GM12878 (cell line): ENCODE measurements around the gene CSMD2. TPM values are rescaled to one million over a fixed set of nuclear protein-coding genes. Genes with fewer than 3 reads are reported as not detected.

Experiments
- ATAC-seq: fragments of 200-7000 bp; cut with Tn5 transposase; 3 replicates; pipeline ENCODE4 v1.9.1; 2020; ENCODE audit warnings: mild to moderate bottlenecking, moderate library complexity
- BruUV-seq: library from RNA; stranded (reverse); fragments of 400-500 nt; replicated peaks from 2 replicates; lab custom pipeline; 2021; lab: Mats Ljungman, UMichigan
- CTCF ChIA-PET: fragments of 300-600 bp; sonication (Branson Sonifier 250); formaldehyde crosslinking; extraction: SDS; loops from one replicate; lab custom pipeline; 2021; ENCODE audit warnings: inconsistent platforms; lab: Yijun Ruan, JAX
- POLR2A ChIA-PET: fragments of 350-600 bp; formaldehyde crosslinking; extraction: SDS; loops from one replicate; lab custom pipeline; 2021; ENCODE audit warnings: inconsistent platforms; lab: Charles Lee
- RAD21 ChIA-PET: fragments of 300-600 bp; sonication (Branson Sonifier 250); formaldehyde crosslinking; loops from one replicate; lab custom pipeline; 2023; ENCODE audit warnings: antibody characterized with exemption; ENCODE audit not compliant: unreplicated experiment; lab: Charles Lee
- SMC1A ChIA-PET: fragments of 300-600 bp; sonication (Branson Sonifier 250); formaldehyde crosslinking; loops from one replicate; lab custom pipeline; 2023; ENCODE audit not compliant: unreplicated experiment, uncharacterized antibody; lab: Charles Lee
- DNase-seq: peaks from one replicate; pipeline ENCODE4 v3.0.0-alpha.2; 2011; ENCODE audit warnings: low read depth, low spot score
- FAIRE-seq: peaks from 3 replicates; lab custom pipeline; 2011; peaks lifted over from hg19 to GRCh38; lab: Jason Lieb, UNC
- H2AFZ ChIP-seq: 2 replicates; pipeline ENCODE4 v1.6.0; 2011; ENCODE audit warnings: low read depth, low read length, control low read depth; ENCODE audit not compliant: control insufficient read depth
- H3K27ac ChIP-seq: 2 replicates; pipeline ENCODE4 v1.5.1; 2011; ENCODE audit warnings: control low read depth; ENCODE audit not compliant: control insufficient read depth, insufficient read depth
- H3K27me3 ChIP-seq, 2 experiments: replicated peaks in 1 of 2; 2 replicates each; pipeline versions ENCODE4 v1.6.0 to v1.6.1; 2011; ENCODE audit warnings: low read length in 1 of 2; ENCODE audit not compliant: control insufficient read depth in 2 of 2, insufficient read depth in 2 of 2
- H3K36me3 ChIP-seq, 2 experiments: 2 replicates each; pipeline ENCODE4 v1.5.1; 2011; ENCODE audit warnings: low read length in 1 of 2; ENCODE audit not compliant: control insufficient read depth in 2 of 2, insufficient read depth in 2 of 2
- H3K4me1 ChIP-seq: 2 replicates; pipeline ENCODE4 v1.6.1; 2011; ENCODE audit warnings: mild to moderate bottlenecking, low read length, moderate library complexity, mixed read lengths; ENCODE audit not compliant: control insufficient read depth, insufficient read depth
- H3K4me2 ChIP-seq: 2 replicates; pipeline ENCODE4 v1.6.0; 2011; ENCODE audit warnings: control low read depth; ENCODE audit not compliant: control insufficient read depth, insufficient read depth
- H3K4me3 ChIP-seq: fragments of 200-600 bp; sonication (generic); 2 replicates; pipeline ENCODE4 v1.5.1; 2016
- H3K79me2 ChIP-seq: 2 replicates; pipeline ENCODE4 v1.6.0; 2011; ENCODE audit warnings: low read length; ENCODE audit not compliant: control insufficient read depth, insufficient read depth
- H3K9ac ChIP-seq: 2 replicates; pipeline ENCODE4 v1.8.0; 2011; ENCODE audit warnings: low read length, control low read depth, mixed read lengths; ENCODE audit not compliant: control insufficient read depth, insufficient read depth
- H3K9me3 ChIP-seq: replicated peaks from 3 replicates; pipeline ENCODE4 v1.5.1; 2011; ENCODE audit warnings: mild to moderate bottlenecking, low read length; ENCODE audit not compliant: control insufficient read depth, insufficient read depth
- H4K20me1 ChIP-seq: 2 replicates; pipeline ENCODE4 v1.6.0; 2011; ENCODE audit not compliant: control insufficient read depth, insufficient read depth
- ATF7 ChIP-seq: fragments of 450-650 bp; IDR thresholded peaks from 2 replicates; pipeline ENCODE4 v1.6.1; 2016; ENCODE audit warnings: low read depth, mild to moderate bottlenecking
- BHLHE40 ChIP-seq, 2 experiments: fragments of 450-650 bp in 1 of 2; IDR thresholded peaks; 2 replicates each; pipeline ENCODE4 v1.6.1; 2011 to 2017; ENCODE audit warnings: low read depth in 2 of 2, borderline replicate concordance in 1 of 2, improper control_type of control experiment in 1 of 2, low read length in 1 of 2, mild to moderate bottlenecking in 1 of 2
- CBX3 ChIP-seq: fragments of 200-600 bp; sonication (generic); IDR thresholded peaks from 2 replicates; pipeline ENCODE4 v1.6.1; 2016; ENCODE audit warnings: low read depth, borderline replicate concordance
- EGR1 ChIP-seq, 2 experiments: IDR thresholded peaks; 1 replicate in 1 of 2; 2 replicates in 1 of 2; pipeline ENCODE4 v1.6.1; 2011 to 2012; ENCODE audit warnings: low read depth in 2 of 2, low read length in 2 of 2, borderline replicate concordance in 1 of 2, mild to moderate bottlenecking in 1 of 2, moderate library complexity in 1 of 2
- EZH2 ChIP-seq: IDR thresholded peaks from 2 replicates; pipeline ENCODE4 v1.6.1; 2012; ENCODE audit warnings: low read depth, mild to moderate bottlenecking, control low read depth, inconsistent platforms, low read length, borderline replicate concordance; ENCODE audit not compliant: control insufficient read depth
- HSF1 ChIP-seq: fragments of 150-350 bp; IDR thresholded peaks from 2 replicates; pipeline ENCODE4 v1.6.1; 2014; ENCODE audit warnings: mild to moderate bottlenecking, low read depth, low read length
- MTA2 ChIP-seq: fragments of 450-650 bp; IDR thresholded peaks from 2 replicates; pipeline ENCODE4 v1.6.1; 2016; ENCODE audit warnings: low read depth, mild to moderate bottlenecking, moderate library complexity
- NBN ChIP-seq: fragments of 450-650 bp; IDR thresholded peaks from 2 replicates; pipeline ENCODE4 v1.6.1; 2016
- NRF1 ChIP-seq: conservative IDR thresholded peaks from 2 replicates; pipeline ENCODE4 v1.6.1; 2011; ENCODE audit warnings: mild to moderate bottlenecking, low read depth, low read length, improper control_type of control experiment
- POLR2AphosphoS2 ChIP-seq: IDR thresholded peaks from 2 replicates; pipeline ENCODE4 v1.6.1; 2011; ENCODE audit warnings: low read depth, mild to moderate bottlenecking, low read length, improper control_type of control experiment, moderate library complexity
- RBBP5 ChIP-seq: fragments of 200-600 bp; sonication (generic); conservative IDR thresholded peaks from 2 replicates; pipeline ENCODE4 v1.6.1; 2016
- RCOR1 ChIP-seq: conservative IDR thresholded peaks from 2 replicates; pipeline ENCODE4 v1.6.1; 2012; ENCODE audit warnings: low read depth, low read length, improper control_type of control experiment
- RELA ChIP-seq: fragments of 450-650 bp; IDR thresholded peaks from 2 replicates; pipeline ENCODE4 v1.8.0; 2014; ENCODE audit warnings: borderline replicate concordance; ENCODE audit not compliant: partially characterized antibody
- SMAD5 ChIP-seq: IDR thresholded peaks from 2 replicates; pipeline ENCODE4 v1.6.1; 2016; ENCODE audit warnings: antibody characterized with exemption, low read depth
- SMARCA5 ChIP-seq: fragments of 450-650 bp; IDR thresholded peaks from 2 replicates; pipeline ENCODE4 v1.6.1; 2017; ENCODE audit warnings: mild to moderate bottlenecking
- STAT1 ChIP-seq: fragments of 450-650 bp; conservative IDR thresholded peaks from 2 replicates; pipeline ENCODE4 v1.6.1; 2014; ENCODE audit warnings: antibody characterized with exemption, mild to moderate bottlenecking
- WRNIP1 ChIP-seq: IDR thresholded peaks from 2 replicates; pipeline ENCODE4 v1.6.1; 2011; ENCODE audit warnings: low read depth, low read length, improper control_type of control experiment, borderline replicate concordance
- YY1 ChIP-seq: IDR thresholded peaks from 2 replicates; pipeline ENCODE4 v1.6.1; 2011; ENCODE audit warnings: low read depth, mild to moderate bottlenecking, low read length
- ZNF24 ChIP-seq: fragments of 450-650 bp; IDR thresholded peaks from 2 replicates; pipeline ENCODE4 v1.6.1; 2017; ENCODE audit warnings: antibody characterized with exemption, mild to moderate bottlenecking
- ZNF687 ChIP-seq: fragments of 450-650 bp; IDR thresholded peaks from 2 replicates; pipeline ENCODE4 v1.6.1; 2017; ENCODE audit warnings: mild to moderate bottlenecking, moderate library complexity
- whole genome bisulfite sequencing: methylation state at CpG from one replicate; pipeline ENCODE4 v1.1.6; 2016; ENCODE audit warnings: low lambda C conversion rate; ENCODE audit not compliant: insufficient replicate concordance, insufficient coverage; ENCODE audit errors: missing lambda C conversion rate; 5-methylcytosine and 5-hydroxymethylcytosine counted together
- in situ Hi-C: fragments of 300-500 bp; cut with MboI; formaldehyde crosslinking; loops from 9 replicates; pipeline ENCODE4 v1.14.3; 2018; ENCODE audit warnings: mixed read lengths
- intact Hi-C: fragments of 100-400 bp; cut with micrococcal nuclease; formaldehyde crosslinking; loops from one replicate; pipeline ENCODE4 v1.14.2; 2022; ENCODE audit not compliant: unreplicated experiment
- polyA plus RNA-seq, 11 experiments: library from polyadenylated mRNA; depleted of rRNA in 4 of 11; unstranded in 6 of 11; stranded (reverse) in 5 of 11; fragments of >200 nt; fragmentation: Nextera tagmentation in 4 of 11; fragmentation: Illumina TruSeq in 1 of 11; extraction: Ambion mirVana in 4 of 11; extraction: Trizol in 1 of 11; gene quantifications; 1 replicate in 1 of 11; 2 replicates in 10 of 11; pipeline versions ENCODE4 v1.2.1 to v1.2.3, GENCODE V29; 2011 to 2016; ENCODE audit warnings: inconsistent platforms in 2 of 11, missing spikeins in 2 of 11, low read depth in 1 of 11
- total RNA-seq, 4 experiments: library from RNA; depleted of rRNA in 3 of 4; stranded (reverse); fragments of >200 nt in 3 of 4; fragmentation: Illumina TruSeq in 1 of 4; extraction: Trizol in 1 of 4; gene quantifications; 2 replicates each; pipeline versions ENCODE4 v1.2.1 to v1.2.3, GENCODE V29; 2013 to 2021

Gene CSMD2
- total and polyA plus RNA-seq, 10 of the 15 experiments (the other 5 are each of a cell fraction or from before 2014, with no cell fraction given) = under 0.01 TPM; not detected in 9

- no peak overlapping the region for H3K4me2 ChIP-seq
- H3K36me3 ChIP-seq = no peaks in the 10 kb centered on the region
- intact Hi-C loops (no loop called here), in situ Hi-C loops (no loop called here)
- no peak overlapping the region for H3K4me3 ChIP-seq
- no peak overlapping the region for H2AFZ ChIP-seq
- ChIA-PET CTCF (interaction anchor here (1.3 kb wide), 1 partner anchor 74 kb away, joined by 3 read pairs; no protein-coding TSS in a partner anchor), SMC1A (no interaction called here), RAD21 (no interaction called here), POLR2A (no interaction called here)
- no peak for ATAC-seq
- H4K20me1 ChIP-seq = no peaks in the 10 kb centered on the region
- no peaks in the 10 kb centered on the region for H3K9me3 ChIP-seq
- no peak overlapping the region for H3K27ac ChIP-seq
- peaks cover 0 to 2% of the 10 kb centered on the region in 2 experiments; a peak in 2 of 4 replicates for H3K27me3 ChIP-seq
- TF ChIP-seq CBX3 = no peak
- TF ChIP-seq POLR2AphosphoS2 = no peak
- no peak for TF ChIP-seq HSF1
- TF ChIP-seq EZH2 = no peak
- TF ChIP-seq MTA2 = no peak
- no peak for TF ChIP-seq EGR1 (IDR thresholded peaks at IDR 0.05; ENCODE audit: borderline replicate concordance in 1 of 2, low read depth in 2 of 2, low read length in 2 of 2)
- TF ChIP-seq ZNF687 = no peak
- no peak for TF ChIP-seq ATF7
- TF ChIP-seq NRF1 = no peak
- TF ChIP-seq RELA = no peak
- TF ChIP-seq SMARCA5 = no peak
- TF ChIP-seq ZNF24 = no peak
- no peak for TF ChIP-seq SMAD5
- TF ChIP-seq NBN = no peak
- TF ChIP-seq RBBP5 = no peak
- TF ChIP-seq YY1 = no peak
- no peak for TF ChIP-seq STAT1
- TF ChIP-seq WRNIP1 = no peak
- TF ChIP-seq BHLHE40 (IDR thresholded peaks at IDR 0.05; ENCODE audit: borderline replicate concordance in 1 of 2, low read depth in 2 of 2, low read length in 1 of 2) = no peak
- TF ChIP-seq RCOR1 = no peak
- H3K9ac ChIP-seq = no peak overlapping the region
- BruUV-seq = no TSS peak
- H3K4me1 ChIP-seq = no peaks in the 10 kb centered on the region
- 56% methylated on average over 11 of the region's 12 CpGs for WGBS
- DNase-seq = no peak
- no peaks in the 10 kb centered on the region for H3K79me2 ChIP-seq
- no peak for FAIRE-seq
Measured at GRCh38 chr1:33706634-33707255, 458.3 kb downstream of the CSMD2 start.
